Panc1 (cell line): ENCODE results near the gene FSD1L. TPM values are rescaled to one million over a fixed set of nuclear protein-coding genes. Genes with fewer than 3 reads are reported as not detected.
"Not testable (repeated sequence)": the region's sequence is repeated elsewhere in the genome, so short reads cannot be mapped to it uniquely, and the experiment has no call there.

Source experiments
- ATAC-seq: fragments of 200-7000 bp; cut with Tn5 transposase; 2 replicates; pipeline ENCODE4 v1.9.1; 2020; ENCODE audit warnings: mild to moderate bottlenecking, moderate library complexity
- BruUV-seq: library from RNA; stranded (reverse); fragments of 400-500 nt; replicated peaks from 2 replicates; lab custom pipeline; 2021; lab: Mats Ljungman, UMichigan
- CTCF ChIA-PET: fragments of 300-600 bp; sonication (Branson Sonifier 250); formaldehyde crosslinking; loops from one replicate; lab custom pipeline; 2022; ENCODE audit warnings: antibody characterized with exemption; lab: Charles Lee
- POLR2A ChIA-PET: fragments of 300-600 bp; sonication (Branson Sonifier 250); formaldehyde crosslinking; loops from one replicate; lab custom pipeline; 2022; ENCODE audit warnings: antibody characterized with exemption; lab: Charles Lee
- DNase-seq: peaks from one replicate; pipeline ENCODE4 v3.0.0-alpha.2; 2010; ENCODE audit warnings: low read depth, low spot score
- H3K27ac ChIP-seq: 2 replicates; pipeline ENCODE4 v1.5.1; 2011; ENCODE audit warnings: mild to moderate bottlenecking, low read length, inconsistent platforms
- H3K27me3 ChIP-seq: fragments of 200-500 bp; sonication (Bioruptor generic); 2 replicates; pipeline ENCODE4 v1.6.0; 2014; ENCODE audit warnings: low read length, inconsistent platforms; ENCODE audit not compliant: control insufficient read depth, insufficient read depth
- H3K36me3 ChIP-seq: fragments of 200-500 bp; sonication (Bioruptor generic); 2 replicates; pipeline ENCODE4 v1.5.1; 2014; ENCODE audit warnings: inconsistent platforms, mild to moderate bottlenecking, low read length, moderate library complexity; ENCODE audit not compliant: control insufficient read depth, insufficient read depth
- H3K4me1 ChIP-seq: 2 replicates; pipeline ENCODE4 v1.5.1; 2011; ENCODE audit warnings: inconsistent platforms, mild to moderate bottlenecking, low read length, moderate library complexity; ENCODE audit not compliant: control insufficient read depth, insufficient read depth
- H3K4me3 ChIP-seq, 2 experiments: 2 replicates each; pipeline ENCODE4 v1.5.1; 2011 to 2012; ENCODE audit warnings: low read depth in 2 of 2, low read length in 2 of 2, mild to moderate bottlenecking in 2 of 2, inconsistent platforms in 1 of 2, moderate library complexity in 1 of 2
- H3K9me3 ChIP-seq: fragments of 200-500 bp; sonication (Bioruptor generic); 2 replicates; pipeline ENCODE4 v1.5.1; 2014; ENCODE audit warnings: low read depth, mild to moderate bottlenecking, inconsistent platforms, low read length, moderate library complexity; ENCODE audit not compliant: control insufficient read depth, insufficient read depth
- POLR2AphosphoS5 ChIP-seq: IDR thresholded peaks from 2 replicates; pipeline ENCODE4 v1.6.1; 2012; ENCODE audit warnings: mild to moderate bottlenecking, low read depth, low read length, moderate library complexity
- SIN3A ChIP-seq: IDR thresholded peaks from 2 replicates; pipeline ENCODE4 v1.6.1; 2012; ENCODE audit warnings: low read depth, mild to moderate bottlenecking, low read length, moderate library complexity, borderline replicate concordance; ENCODE audit not compliant: insufficient read depth
- TCF7L2 ChIP-seq: IDR thresholded peaks from 2 replicates; pipeline ENCODE4 v1.6.1; 2011; ENCODE audit warnings: mild to moderate bottlenecking, low read depth, low read length, inconsistent platforms
- in situ Hi-C: cut with HindIII; loops from 2 replicates; pipeline ENCODE4 v1.10.0; 2016; ENCODE audit warnings: low sequenced_read_pairs, low pct_unique_long_range_greater_than_20kb
- intact Hi-C: fragments of 100-400 bp; cut with micrococcal nuclease; formaldehyde crosslinking; loops from one replicate; pipeline ENCODE4 v1.10.0; 2022; ENCODE audit not compliant: unreplicated experiment
- total RNA-seq: library from RNA; stranded (reverse); gene quantifications from one replicate; pipeline ENCODE4 v1.2.1, GENCODE V29; 2021; ENCODE audit not compliant: unreplicated experiment
- TF ChIP-seq, protein P1 (sequence below), 2 experiments: IDR thresholded peaks; 2 replicates each; pipeline ENCODE4 v1.6.1; 2011 to 2012; ENCODE audit warnings: low read depth in 2 of 2, control low read depth in 1 of 2, low read length in 1 of 2, mild to moderate bottlenecking in 1 of 2, moderate library complexity in 1 of 2; ENCODE audit not compliant: insufficient read depth in 1 of 2
- TF ChIP-seq, protein P2 (sequence below): fragments of 450-650 bp; IDR thresholded peaks from 2 replicates; pipeline ENCODE4 v1.5.1; 2017; ENCODE audit warnings: mild to moderate bottlenecking

FSD1L gene
- total RNA-seq, 1 experiment from 2014 or later, result 5.1 TPM

DNA sequence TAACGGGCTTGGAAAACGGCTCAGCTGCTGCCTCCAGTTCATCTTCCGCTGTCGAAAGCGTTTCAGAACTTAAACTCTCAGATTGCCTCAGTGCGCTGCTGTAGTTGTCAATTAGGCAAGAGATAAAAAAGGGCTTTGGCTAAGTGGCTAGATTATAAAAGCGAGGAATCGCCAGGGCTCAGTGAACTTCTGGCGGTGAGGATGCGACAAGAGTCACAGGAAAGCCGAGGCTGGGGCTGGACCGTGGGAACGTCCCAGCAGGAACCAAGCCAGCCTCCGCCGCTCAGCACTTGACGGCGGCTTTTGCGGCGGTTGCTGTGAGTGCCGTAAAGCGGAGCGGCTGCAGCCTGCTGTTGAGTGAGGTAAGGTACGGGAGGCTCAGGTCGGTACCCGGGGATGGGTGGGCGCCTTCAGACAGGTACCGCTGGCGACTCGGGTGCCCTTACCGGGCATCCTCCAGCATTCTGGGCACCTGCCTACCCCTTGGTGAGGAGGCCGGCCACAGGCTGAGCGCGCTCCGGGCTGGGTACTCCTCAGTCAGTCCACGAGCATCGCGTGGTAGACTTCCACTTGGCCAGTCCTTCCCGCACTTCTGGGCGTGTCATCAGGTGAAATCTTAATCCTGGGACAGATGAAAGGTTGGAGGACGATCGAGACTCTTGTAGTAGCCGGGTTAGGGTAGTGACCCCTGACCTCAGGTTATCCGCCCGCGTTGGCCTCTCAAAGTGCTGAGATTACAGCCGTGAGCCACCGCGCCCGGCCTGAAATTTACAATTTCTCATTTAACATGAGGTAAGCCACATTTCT lies 110.2 kb downstream of the FSD1L start, which contains the start of gene FKTN:
Gene FKTN (plus strand): TSS at position 328 of the 807 bp plus-strand sequence. CDS start 16,902 bp downstream, outside the sequence.
- no peaks in the 10 kb centered on the region for H3K4me1 ChIP-seq
- no TSS peak for BruUV-seq
- TF ChIP-seq TCF7L2 (no peak), POLR2AphosphoS5 (peak; percentile 77)
- TF ChIP-seq, protein P1, sequence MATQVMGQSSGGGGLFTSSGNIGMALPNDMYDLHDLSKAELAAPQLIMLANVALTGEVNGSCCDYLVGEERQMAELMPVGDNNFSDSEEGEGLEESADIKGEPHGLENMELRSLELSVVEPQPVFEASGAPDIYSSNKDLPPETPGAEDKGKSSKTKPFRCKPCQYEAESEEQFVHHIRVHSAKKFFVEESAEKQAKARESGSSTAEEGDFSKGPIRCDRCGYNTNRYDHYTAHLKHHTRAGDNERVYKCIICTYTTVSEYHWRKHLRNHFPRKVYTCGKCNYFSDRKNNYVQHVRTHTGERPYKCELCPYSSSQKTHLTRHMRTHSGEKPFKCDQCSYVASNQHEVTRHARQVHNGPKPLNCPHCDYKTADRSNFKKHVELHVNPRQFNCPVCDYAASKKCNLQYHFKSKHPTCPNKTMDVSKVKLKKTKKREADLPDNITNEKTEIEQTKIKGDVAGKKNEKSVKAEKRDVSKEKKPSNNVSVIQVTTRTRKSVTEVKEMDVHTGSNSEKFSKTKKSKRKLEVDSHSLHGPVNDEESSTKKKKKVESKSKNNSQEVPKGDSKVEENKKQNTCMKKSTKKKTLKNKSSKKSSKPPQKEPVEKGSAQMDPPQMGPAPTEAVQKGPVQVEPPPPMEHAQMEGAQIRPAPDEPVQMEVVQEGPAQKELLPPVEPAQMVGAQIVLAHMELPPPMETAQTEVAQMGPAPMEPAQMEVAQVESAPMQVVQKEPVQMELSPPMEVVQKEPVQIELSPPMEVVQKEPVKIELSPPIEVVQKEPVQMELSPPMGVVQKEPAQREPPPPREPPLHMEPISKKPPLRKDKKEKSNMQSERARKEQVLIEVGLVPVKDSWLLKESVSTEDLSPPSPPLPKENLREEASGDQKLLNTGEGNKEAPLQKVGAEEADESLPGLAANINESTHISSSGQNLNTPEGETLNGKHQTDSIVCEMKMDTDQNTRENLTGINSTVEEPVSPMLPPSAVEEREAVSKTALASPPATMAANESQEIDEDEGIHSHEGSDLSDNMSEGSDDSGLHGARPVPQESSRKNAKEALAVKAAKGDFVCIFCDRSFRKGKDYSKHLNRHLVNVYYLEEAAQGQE (IDR thresholded peaks at IDR 0.05; ENCODE audit: insufficient read depth in 1 of 2, low read depth in 2 of 2, low read length in 1 of 2), result 0 out of 4 replicates have a peak, but pooled peaks of 1 of the 2 experiments have one; percentile 24
- intact Hi-C loops (no loop called here), in situ Hi-C loops (no loop called here)
- no peaks in the 10 kb centered on the region; the same call in 1 of the 2 replicates for H3K36me3 ChIP-seq
- H3K27me3 ChIP-seq, result no peaks in the 10 kb centered on the region
- CTCF ChIA-PET, result no interaction called here
- peak; percentile 97 for ATAC-seq
- peak within 1 kb of the TSS; percentile 81 for H3K27ac ChIP-seq
- H3K9me3 ChIP-seq, result peaks cover 12% of the 10 kb centered on the region; the same call in 1 of the 2 replicates
- H3K4me3 ChIP-seq, result peak within 1 kb of the TSS; percentile 68 to 87
- POLR2A ChIA-PET, result no interaction called here
- DNase-seq, result peak; percentile 53

DNA sequence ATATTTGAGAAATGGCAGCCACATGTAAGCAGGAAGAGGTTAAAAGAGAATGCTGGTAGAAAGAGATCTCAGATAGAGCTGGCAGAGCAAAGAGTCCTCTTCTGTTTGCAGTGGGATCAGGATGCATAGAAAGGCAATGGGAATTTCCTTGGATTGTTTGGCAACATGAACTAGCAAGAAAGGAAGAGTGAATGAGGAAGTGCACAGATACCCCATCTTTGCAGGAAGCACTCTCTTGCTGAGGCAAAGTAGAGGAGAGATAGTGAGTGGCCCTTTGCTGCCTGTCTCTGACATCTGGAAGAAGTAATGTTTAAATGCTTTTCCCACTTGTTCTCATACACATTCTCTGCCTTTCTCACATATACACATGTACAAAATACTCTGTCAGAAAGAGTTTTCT lies 124.6 kb downstream of the FSD1L start:
- H3K4me3 ChIP-seq, result no peak overlapping the region
- no peak overlapping the region for H3K27ac ChIP-seq
- BruUV-seq, result no TSS peak
- DNase-seq (no peak), ATAC-seq (no peak)
- H3K27me3 ChIP-seq, result no peaks in the 10 kb centered on the region
- no peaks in the 10 kb centered on the region for H3K9me3 ChIP-seq
- CTCF ChIA-PET, result no interaction called here
- H3K36me3 ChIP-seq, result no peaks in the 10 kb centered on the region; the same call in 1 of the 2 replicates
- POLR2A ChIA-PET, result no interaction called here
- H3K4me1 ChIP-seq, result no peaks in the 10 kb centered on the region
- TF ChIP-seq, protein P1 (IDR thresholded peaks at IDR 0.05; ENCODE audit: insufficient read depth in 1 of 2, low read depth in 2 of 2, low read length in 1 of 2), result no peak
- TF ChIP-seq, protein P2, sequence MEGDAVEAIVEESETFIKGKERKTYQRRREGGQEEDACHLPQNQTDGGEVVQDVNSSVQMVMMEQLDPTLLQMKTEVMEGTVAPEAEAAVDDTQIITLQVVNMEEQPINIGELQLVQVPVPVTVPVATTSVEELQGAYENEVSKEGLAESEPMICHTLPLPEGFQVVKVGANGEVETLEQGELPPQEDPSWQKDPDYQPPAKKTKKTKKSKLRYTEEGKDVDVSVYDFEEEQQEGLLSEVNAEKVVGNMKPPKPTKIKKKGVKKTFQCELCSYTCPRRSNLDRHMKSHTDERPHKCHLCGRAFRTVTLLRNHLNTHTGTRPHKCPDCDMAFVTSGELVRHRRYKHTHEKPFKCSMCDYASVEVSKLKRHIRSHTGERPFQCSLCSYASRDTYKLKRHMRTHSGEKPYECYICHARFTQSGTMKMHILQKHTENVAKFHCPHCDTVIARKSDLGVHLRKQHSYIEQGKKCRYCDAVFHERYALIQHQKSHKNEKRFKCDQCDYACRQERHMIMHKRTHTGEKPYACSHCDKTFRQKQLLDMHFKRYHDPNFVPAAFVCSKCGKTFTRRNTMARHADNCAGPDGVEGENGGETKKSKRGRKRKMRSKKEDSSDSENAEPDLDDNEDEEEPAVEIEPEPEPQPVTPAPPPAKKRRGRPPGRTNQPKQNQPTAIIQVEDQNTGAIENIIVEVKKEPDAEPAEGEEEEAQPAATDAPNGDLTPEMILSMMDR, result no peak
- no peak for TF ChIP-seq SIN3A
- TF ChIP-seq TCF7L2, result no peak
- no peak for TF ChIP-seq POLR2AphosphoS5
- in situ Hi-C loops, result no loop called here
- intact Hi-C loops, result no loop called here

DNA sequence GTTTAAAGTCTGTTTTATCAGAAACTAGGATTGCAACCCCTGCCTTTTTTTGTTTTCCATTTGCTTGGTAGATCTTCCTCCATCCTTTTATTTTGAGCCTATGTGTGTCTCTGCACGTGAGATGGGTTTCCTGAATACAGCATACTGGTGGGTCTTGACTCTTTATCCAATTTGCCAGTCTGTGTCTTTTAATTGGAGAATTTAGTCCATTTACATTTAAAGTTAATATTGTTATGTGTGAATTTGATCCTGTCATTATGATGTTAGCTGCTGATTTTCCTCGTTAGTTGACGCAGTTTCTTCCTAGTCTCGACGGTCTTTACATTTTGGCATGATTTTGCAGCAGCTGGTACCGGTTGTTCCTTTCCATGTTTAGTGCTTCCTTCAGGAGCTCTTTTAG lies 132.1 kb downstream of the FSD1L start:
- H3K9me3 ChIP-seq, H3K4me1 ChIP-seq, H3K27ac ChIP-seq, POLR2A ChIA-PET, H3K36me3 ChIP-seq, H3K27me3 ChIP-seq, BruUV-seq, in situ Hi-C loops, CTCF ChIA-PET, intact Hi-C loops, H3K4me3 ChIP-seq, DNase-seq, ATAC-seq: not testable (repeated sequence)

DNA sequence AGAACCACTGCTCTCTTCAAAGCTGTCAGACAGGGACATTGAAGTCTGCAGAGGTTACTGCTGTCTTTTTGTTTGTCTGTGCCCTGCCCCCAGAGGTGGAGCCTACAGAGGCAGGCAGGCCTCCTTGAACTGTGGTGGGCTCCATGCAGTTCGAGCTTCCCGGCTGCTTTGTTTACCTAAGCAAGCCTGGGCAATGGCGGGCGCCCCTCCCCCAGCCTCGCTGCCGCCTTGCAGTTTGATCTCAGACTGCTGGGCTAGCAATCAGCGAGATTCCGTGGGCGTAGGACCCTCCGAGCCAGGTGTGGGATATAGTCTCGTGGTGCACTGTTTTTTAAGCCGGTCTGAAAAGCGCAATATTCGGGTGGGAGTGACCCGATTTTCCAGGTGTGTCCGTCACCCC lies 133.7 kb downstream of the FSD1L start:
- CTCF ChIA-PET, ATAC-seq, H3K27me3 ChIP-seq, POLR2A ChIA-PET, BruUV-seq, H3K27ac ChIP-seq, in situ Hi-C loops, H3K4me3 ChIP-seq, H3K4me1 ChIP-seq, H3K36me3 ChIP-seq, H3K9me3 ChIP-seq, intact Hi-C loops, DNase-seq: not testable (repeated sequence)
